Activated CD4-positive, alpha-beta T cell treated with anti-CD3 and anti-CD28 coated beads, Interleukin-10, Interleukin-2, amounts not matched to agents 100 ng/mL and 50 ng/mL, durations not matched to agents 16 hours and 8 hours (primary cell): ENCODE results near the gene PRDM7.
A peak's percentile ranks its signal among the peaks of the same experiment; 100 is the strongest.
"Not testable (repeated sequence)": the region's sequence is repeated elsewhere in the genome, so short reads cannot be mapped to it uniquely, and the experiment has no call there.

Experiments used
- DNase-seq: peaks from one replicate; pipeline ENCODE4 v3.0.0-alpha.2; 2020

Gene PRDM7

DNA sequence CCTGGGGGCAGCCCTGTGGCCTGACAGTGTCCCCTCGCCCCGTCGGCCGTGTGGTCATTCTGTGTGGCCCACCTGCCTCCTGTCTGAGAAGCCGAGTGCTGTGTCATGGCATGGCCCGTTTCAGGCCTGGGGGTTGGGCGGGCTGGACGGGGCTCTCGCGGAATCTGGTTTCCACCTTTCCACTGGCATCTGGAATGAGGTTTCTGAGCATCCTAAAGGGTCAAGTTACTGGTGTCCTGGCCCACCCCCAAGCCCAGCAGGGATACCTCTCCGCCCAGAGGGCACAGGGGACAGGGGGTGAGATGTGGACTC lies 65.7 kb downstream of the PRDM7 start:
- no peak for DNase-seq

- DNase-seq, result no peak
Observed at GRCh38 chr16:90010676-90011507, 66.2 kb downstream of the PRDM7 start.

DNA sequence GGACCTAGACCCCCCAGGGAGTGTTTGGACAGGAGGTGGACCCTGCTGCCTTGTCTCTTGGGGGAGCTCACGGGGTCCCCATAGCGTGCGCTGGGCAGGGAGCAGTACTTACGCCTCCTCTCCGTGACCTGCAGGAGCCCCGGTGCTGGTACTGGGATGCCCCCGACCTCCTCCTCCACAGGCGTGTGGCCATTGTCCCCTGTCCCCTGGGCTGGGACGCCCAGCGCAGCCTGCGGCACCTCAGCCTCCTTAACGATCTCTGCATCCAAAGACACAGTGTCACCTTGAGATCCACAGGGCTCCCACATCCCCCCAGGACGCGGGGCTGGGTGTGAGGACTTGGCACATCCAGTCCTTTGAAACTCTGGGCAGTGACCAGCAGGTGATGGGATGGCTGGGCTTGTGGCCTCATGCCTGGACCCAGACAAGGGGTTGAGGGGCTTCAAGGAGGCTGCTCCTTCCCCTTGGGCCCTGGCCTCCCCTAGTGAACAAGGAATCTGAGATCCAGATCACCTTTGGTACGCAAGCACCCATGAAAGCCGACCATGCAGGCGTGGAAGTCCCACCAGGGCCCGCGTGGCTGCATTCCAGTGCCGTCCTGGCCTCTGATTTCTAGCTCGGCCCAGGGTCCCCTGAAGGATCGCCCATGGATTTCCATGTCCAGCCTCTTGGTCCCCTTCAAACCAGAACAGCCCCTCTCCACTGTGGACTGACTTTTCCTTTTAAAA lies 67.8 kb downstream of the PRDM7 start:
- no peak for DNase-seq

DNA sequence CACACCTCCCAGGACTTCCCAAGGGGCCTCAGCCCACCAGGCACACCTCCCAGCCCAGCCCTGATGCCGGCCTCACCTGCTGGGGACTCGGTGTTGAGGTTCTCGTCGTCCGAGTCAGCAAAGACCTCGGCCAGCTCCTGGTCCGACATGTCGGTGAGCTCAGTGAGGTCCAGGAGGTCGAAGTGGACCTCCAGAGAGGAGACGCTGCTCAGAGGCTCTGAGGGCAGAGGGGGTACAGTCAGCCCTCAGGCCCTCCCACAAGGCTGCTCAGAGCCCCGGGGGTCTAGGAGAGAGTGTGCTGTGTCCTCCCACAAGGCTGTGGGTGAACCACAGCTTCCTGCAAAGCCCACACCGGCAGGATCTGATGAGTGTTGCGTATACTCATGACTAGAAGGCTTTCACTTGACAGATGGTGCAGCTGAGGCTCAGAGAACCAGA lies 68.4 kb downstream of the PRDM7 start:
- DNase-seq, result peak; percentile 78

- not testable (repeated sequence) for DNase-seq
Observed at GRCh38 chr16:90007635-90008234, 69.4 kb downstream of the PRDM7 start.

- no peak for DNase-seq
Observed at GRCh38 chr16:90007015-90007414, 70.1 kb downstream of the PRDM7 start.
